T-helper 2 cell treated with Interferon-gamma antibody and Interleukin-4, amounts not matched to agents 100 ng/mL and 5 ng/mL, for 36 hours (primary cell): ENCODE data around the gene MYPN. TPM values are rescaled to one million over a fixed set of nuclear protein-coding genes. Genes with fewer than 3 reads are reported as not detected.
"Not testable (repeated sequence)": the region's sequence is repeated elsewhere in the genome, so short reads cannot be mapped to it uniquely, and the experiment has no call there.

Source experiments
- intact Hi-C: fragments of 100-400 bp; cut with micrococcal nuclease; formaldehyde crosslinking; loops from one replicate; pipeline ENCODE4 v1.15.1; 2023
- total RNA-seq: library from RNA; stranded (reverse); gene quantifications from 2 replicates; pipeline ENCODE4 v1.2.3, GENCODE V29; 2022

MYPN gene
- total RNA-seq, 1 donor from 2014 or later: not detected

DNA sequence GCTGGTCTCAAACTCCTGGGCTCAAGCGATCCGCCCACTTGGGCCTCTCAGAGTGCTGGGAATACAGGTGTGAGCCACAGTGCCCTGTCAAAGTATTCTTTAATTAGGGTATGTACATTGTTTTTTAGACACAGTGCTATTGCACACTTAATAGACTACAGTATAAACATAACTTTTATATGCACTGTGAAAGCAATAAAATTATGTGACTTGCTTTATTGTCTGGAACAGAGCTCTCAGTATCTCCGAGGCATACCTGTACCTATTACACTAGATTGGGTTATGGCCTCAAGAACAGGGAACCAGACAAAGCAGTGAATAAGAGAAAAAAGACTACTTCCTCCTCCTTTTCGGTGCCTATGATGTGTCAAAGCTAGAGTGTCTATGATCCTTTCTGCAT is 109.5 kb downstream of the MYPN start:
- intact Hi-C loops: loop anchor here (10.0 kb wide), 1 partner anchor 676 kb away; no protein-coding TSS in a partner anchor

DNA sequence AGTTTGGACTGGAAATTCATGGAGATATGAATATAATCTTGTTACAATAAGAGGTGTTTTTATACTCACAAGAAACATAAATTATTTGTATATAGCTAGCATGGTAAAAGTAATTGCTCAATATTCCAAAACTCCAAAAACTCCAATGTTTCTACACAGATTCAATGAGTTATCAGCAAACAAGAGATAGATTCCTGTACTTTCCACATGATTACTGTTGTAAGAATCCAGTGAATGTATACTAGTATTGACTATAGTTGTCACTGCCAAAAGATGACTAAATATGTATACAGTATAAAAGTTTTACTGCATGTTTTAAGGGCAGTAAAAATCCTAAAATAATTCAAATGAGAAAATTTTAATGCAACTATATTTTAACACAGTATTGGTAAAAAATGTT is 111.9 kb downstream of the MYPN start:
- intact Hi-C loops: no loop called here

DNA sequence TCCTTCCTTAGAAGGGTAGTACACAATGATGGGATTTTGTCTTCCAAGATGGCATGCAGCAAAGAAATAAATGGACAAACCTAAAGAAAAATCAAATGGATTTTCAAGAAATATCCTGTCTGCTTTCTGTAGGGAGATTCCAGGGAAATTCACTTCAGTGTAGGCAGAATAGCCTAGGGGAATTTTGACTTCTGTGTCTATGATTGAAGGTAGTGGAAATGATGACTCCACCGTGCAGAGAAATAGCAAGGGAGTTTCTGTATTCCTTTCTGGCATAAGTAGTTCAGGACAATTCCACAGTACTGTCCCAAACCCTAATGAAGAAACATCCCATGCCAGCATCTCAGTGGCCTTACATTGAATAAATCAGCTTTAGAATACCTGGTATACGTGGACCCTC is 113.1 kb downstream of the MYPN start:
- intact Hi-C loops: no loop called here

DNA sequence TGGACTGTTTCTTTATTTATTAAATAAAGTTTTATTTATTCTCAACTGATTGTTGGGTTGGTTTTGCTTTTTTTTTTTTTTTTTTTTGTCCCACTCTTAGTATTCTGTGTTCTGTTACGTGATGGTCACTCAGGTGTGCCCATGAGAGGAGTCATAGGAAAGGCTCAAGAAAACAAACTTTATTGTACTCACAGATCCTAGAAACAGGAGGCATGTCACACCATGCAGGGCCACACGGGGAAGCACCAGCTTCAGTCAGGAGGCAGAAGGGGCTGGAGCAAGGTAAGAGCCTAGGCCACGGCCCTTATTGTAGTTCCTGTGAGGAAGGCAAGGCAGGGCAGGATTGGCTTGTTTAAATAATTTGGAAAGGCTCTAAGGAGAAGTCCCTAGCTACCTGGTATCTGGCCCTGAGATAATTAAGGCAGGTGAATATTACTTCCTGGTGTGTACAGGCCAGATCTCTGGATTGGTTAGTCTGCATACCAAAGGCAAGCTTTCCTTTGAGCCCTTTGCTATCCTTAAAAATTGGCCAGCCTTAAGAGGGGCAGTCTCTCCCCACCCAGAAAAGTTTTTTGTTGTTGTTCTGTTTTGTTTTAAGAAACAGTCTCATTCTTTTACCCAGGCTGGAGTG is 114.4 kb downstream of the MYPN start:
- intact Hi-C loops: no loop called here

DNA sequence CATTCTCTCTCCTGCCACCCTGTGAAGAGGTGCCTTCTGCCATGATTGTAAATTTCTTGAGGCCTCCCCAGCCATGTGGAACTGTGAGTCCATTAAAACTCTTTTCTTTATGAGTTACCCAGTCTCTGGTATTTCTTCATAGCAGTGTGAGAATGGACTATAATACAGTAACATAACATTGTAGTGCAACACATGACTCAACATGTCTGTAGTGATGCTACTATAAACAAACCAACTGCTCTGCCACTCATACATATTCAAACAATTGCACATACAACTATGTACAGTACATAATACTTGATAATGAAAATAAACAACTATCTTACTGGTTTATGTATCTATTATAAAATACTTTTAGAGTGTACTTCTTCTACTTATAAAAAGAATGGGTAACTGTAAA is 115.5 kb downstream of the MYPN start:
- intact Hi-C loops: no loop called here

DNA sequence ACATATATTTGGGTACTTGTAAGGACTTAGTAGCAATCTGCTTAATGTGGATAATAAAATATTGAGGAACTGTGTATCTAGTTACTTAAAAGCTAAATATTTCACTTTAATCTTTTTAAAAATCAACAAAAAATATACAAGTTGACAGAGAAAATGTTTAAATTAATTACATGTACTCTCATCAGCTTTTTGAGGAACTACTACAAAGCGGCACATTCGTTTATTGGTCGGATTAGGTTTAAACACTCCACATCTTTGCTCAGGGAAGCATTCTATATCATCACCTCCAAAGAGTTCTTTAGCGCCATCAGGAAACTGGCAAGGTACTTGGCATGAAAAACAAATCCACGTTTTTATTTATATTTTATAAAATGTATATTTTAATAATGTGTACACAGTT is 121.0 kb downstream of the MYPN start:
- intact Hi-C loops: no loop called here

DNA sequence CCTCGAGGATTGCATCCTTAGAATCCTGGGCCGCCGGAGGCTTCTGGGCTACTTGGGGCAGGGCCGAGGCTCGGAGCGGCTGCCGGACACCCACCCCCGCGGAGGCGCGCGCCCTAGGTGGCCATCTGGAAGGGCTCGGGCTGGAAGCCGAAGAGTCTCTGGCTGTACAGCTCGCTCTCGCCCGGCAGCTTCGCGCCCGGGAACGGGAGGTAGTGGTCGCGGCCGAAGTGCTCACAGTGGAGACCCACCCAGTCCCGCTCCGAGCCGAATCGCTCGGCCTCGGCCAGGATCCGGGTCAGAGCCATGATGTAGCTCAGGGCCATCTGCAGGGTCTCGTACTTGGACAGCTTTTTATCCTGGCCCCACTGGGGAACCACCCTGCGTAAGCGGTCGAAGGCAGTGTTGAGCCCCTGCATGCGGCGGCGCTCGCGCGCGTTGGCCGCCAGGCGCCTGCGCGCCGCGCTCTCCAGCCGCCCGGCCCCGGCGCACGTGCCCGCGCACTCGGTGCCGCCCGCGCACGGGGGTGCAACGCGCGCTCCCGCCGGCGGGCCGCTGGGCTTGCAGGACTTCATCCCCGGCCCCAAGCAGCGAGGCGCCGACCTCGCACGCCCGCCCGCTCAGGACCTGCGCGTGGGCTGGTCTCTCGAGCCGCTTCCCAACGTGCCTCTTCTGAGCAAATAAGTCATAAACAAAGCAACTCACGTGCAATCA is 122.0 kb downstream of the MYPN start:
- intact Hi-C loops: no loop called here

DNA sequence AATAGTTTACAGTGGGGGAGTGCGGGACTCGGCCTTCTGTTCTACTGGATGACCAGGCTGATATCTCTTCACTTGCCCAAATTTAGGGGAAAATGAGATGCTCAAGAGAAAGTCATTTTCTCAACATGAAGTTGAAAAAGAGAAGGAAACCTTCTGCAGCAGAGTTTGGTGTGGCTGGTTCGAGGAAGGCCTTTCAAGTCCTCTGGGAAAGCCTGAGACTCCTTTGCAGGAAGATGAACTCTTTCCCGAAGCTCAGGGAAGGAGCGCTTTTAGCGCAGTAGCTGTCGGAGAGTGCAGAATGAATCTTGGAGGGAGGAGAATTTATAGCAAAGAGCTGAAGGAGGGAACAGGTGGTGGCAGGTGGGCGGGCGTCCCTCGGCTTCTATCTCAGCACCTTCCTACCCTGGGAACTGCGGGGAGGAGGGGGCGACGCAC is 122.5 kb downstream of the MYPN start, which contains the start of gene ATOH7:
Gene ATOH7, minus strand, starts transcription at position 297 of the 435 bp plus-strand sequence. CDS start 436 bp downstream, outside the sequence.
- intact Hi-C loops: no loop called here

DNA sequence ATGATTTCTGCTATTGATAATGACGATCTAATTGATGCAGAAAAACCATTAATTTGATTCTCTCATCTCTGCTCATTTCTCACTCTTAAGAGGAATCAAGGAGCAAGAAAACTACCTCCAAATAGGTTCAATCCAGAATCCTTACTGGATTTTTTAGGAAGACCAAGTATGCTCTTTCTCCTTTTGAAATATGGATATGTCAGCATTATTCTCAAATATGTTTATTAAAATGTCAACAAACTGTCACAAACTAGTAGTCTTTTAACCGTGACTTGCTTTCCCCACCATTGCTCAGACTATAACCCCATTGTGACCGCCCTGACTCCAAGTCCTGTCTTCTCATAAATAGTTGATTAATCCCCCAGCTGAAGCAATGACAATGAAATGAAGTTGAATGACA is 123.8 kb downstream of the MYPN start:
- intact Hi-C loops: no loop called here

DNA sequence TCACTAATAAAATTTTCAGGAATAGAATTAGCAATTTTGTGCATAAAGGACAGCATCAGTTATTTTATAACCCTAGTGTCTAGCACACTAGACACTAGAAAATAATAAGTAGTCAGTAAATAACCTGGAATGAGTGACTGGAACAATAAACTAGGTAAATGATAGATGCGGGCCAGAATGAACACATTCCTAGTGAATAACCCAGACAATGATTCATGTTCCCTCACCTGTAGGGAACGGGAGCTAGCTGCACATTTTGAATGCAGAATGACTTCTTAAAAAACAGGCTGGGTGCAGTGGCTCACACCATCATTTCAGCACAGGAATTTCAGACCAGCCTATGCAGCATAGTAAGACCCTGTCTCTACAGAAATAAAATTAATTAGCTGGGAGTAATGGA is 125.8 kb downstream of the MYPN start:
- intact Hi-C loops: no loop called here

DNA sequence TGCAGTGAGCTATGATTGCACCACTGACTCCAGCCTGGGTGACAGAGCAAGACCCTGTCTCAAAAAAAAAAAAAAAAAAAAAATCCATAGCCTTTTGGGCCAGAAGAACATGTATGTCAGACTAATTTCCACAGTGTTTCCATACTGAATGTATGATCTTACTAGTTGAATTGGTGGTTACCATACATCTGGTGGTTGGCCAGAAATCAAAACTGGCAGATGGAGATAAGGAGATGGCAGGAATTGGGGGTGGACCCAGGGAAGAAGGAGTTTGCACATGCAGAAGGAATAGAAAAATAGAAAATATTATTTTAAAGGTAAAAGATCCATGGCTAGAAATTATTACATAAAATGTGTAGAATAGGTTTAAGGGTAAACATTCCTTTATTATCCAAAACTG is 126.3 kb downstream of the MYPN start:
- intact Hi-C loops: no loop called here

DNA sequence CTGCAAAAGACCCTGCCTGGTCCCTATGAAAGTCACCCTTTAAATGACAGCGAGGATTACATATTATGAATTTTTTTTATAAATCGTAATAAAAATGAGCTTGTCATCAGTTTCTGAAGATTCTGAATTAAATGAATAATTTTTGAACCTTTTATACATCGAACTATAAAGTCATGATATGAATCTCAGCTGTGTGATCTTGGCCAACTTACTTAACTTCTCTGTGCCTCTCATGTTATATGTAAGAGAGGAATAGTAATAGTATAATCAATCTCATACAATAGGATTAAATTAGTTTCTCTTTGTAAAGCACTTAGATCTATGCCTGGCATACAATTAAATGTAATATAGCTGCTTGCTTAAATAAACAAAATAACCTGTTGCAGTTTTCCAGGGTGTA is 127.9 kb downstream of the MYPN start:
- intact Hi-C loops: no loop called here

DNA sequence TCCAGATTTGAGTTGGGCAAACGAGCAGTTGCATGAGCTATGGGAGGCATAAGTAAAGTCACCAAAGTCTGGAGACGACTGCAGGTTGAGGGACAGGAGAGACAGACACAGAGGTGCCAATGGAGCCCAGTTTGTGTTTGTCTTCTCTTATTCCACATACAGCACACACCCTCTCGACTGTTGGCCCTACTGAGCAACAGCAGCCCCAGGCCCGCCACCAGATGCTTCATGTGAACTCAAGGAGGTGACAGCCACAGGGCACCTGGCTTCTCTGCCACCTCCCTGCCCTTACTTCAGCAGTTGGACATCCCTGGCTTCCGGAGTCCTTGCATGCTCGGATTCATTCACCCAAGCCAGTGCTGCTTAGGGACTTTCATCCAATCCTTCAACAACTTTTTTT is 129.1 kb downstream of the MYPN start:
- intact Hi-C loops: no loop called here

DNA sequence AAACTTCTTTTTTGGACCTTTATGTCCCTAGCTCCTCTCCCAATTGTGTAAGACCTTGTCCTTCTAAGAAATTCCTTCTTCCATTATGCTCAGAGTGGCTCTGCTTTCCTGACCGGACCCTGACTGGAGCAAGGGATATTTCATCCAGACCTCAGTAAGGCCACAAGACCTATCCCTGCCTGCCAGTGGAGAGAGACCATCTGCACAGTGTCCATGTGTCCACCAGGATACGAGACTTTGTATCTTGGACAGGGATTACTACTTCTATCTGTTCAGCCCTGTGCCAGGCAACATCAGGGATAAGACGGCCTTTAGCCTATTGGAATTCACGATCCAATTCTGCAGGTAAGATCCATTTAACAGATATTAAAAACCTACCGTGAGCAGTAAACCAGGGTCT is 129.8 kb downstream of the MYPN start:
- intact Hi-C loops: no loop called here

DNA sequence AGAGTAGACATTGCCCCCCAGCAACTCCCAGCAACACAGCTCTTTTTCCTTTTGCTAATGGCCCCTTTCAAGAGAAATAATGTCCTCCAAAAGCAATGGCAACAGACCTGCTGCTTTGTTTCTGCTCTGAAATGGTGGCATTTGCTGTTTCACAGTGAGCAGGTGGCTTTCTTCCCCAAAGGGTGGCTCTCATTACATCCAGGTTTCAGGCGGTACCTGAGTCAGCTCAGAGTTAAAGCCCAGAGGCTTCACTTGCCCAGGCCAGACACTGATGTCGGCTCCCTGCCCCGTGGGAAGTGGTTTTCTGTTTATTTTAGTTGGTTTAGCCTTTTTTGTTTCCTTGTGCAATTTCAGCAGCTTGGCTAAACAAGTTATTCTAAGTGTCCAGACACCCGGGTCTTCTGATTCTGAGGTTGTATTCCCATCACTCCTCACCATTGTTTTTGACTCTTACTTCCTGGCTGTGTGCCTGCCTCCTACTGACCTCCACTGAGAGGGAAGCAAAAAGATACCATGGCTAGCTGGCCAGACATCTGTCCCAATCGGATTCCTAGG is 130.4 kb downstream of the MYPN start:
- intact Hi-C loops: no loop called here

DNA sequence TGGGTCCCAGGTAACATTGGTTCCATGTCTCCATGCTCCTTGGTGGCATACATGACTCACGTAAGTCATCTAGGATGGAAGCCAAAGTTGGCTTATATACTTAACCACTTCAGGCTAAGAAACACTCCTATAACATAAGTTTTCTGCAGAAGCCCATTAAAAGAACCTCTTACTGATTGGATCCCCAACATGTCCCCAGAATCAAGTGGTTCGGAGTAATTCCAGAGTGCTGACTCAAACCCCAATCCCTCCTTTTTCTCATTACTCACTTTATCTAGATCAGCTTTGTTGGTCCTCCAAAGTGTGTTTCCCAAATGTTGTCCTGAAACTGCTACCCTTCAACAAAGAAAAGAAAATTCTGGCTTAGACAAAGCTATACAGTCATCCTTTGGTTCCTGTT is 132.8 kb downstream of the MYPN start:
- intact Hi-C loops: no loop called here

DNA sequence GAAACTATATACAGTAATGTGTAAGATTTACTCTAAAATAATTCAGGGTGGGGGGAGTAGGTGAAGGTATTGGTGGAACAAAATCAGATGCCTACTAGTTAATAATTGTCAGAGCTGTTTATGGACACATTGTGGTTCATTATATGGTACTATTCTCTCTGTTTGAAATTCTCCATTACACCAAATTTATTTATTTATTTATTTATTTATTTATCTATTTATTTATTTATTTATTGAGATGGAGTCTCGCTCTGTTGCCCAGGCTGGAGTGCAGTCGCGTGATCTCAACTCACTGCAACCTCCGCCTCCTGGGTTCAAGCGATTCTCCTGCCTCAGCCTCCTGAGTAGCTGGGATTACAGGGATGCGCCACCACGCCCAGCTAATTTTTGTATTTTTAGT is 137.1 kb downstream of the MYPN start:
- intact Hi-C loops: not testable (repeated sequence)

DNA sequence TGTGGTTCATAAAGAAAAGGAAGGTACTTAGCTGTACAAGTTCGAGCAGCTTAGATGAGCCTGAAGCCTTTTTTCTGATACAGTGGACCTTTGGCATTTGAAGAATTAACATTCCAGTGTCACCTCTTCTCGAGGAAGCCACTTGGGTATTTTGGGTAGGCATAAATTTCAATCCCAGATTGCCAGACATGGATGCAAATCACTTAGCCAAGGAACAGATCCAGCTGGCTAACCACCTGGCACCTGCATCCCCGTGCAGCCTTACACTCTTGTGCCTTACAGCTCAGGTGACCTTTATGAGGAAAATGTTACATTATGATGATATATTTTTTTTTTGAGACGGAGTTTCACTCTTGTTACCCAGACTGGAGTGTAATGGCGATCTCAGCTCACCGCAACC is 138.6 kb downstream of the MYPN start:
- intact Hi-C loops: no loop called here

DNA sequence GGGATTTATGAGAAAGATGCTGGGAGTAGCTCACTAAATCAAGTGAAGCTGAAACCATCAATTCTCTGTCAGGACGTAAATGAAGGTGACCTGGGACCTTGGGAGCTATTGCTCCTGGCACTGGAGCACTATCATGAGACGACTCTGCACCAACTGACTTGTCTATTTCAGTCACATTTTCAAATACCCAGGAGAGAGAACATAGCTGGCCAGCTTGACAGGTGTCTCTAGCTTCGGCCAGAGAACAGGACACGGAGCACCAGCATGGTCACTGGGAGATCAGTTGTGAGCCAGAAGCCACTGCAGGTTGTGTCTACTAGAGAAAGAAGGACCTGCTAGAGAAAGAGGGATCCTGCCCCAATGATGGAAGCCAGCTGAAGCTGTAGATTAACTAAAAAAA is 140.0 kb downstream of the MYPN start:
- intact Hi-C loops: no loop called here

DNA sequence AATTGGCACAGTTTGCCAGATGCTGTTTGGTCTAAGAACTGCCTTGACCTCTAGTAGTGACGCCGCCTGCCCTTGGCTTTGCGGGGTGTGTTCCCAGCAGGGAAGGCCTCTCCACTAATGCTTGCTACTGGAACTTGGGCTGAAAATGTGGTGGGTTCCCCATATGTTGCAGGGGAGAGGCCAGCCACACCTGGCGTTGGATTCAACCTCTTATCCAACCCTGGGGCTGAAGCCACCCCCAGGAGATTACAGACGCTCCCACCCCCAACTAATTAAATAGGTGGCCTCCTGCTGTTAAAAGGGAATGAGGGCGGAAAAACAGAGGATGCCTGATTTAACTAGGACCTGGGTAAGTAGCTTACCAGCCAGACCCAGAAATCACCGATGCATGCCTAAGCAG is 141.9 kb downstream of the MYPN start:
- intact Hi-C loops: no loop called here

DNA sequence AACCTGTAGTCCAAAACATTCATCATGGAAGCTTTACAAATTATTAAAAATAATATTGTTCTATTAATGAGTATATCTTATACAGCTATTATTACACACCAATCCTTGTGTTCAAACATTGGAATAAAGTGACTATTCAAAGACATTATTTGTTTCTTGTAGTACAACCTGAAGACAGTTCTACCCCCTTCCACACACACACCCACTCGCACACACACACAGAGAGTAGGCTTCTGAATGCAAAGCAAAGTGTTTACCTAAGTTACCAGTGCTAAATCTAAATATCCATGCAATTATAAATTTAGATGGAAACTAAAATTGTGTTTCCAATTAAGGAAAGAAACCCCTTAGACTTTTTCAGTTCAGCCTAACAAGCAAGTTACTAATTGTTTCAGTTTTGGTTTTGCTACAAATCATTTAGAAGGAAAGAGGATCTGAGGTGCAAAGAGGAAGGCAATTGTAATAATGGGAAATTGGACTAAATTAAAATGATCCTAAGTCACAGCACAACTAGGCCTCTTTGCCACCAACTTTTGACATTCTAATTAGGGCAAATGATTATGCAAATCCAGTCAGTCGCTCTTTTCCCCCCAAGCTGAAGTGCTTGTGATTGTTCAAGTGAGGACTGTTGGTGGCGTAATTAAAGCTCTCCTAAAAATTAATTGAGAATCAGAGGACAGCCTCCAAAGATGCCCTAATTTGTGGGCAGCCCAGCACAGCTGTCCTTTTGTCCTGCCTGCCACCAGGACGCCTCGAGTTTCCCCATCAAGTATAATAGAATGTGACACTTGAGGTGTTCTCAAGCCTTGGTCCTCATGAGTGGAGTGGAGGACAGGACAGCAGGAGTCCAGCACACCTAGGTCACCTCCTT is 142.6 kb downstream of the MYPN start:
- intact Hi-C loops: no loop called here

DNA sequence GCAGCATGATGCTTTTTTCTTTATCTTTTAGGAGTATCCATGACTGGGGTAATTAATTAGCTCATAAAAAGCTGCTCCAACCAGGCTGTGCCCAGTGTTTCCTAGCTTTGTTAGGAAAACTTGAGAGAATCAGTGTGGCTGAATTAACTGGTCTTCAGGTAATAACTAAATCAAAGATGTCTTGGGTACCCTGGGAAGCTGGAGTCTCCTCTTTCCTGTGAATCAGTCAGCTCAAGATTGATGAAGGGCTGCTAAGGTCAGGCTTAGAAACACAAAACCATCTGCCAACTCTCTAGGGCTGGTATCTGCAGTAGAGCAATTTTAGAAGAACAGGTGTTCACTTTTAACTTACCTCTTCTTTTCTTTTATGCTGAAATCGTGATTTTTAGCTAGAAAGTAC is 144.1 kb downstream of the MYPN start:
- intact Hi-C loops: no loop called here
